Measurements from ENCODE around the gene TMUB2.

The TMUB2 gene

GRCh38 chr17:44159519-44160210 is 27.1 kb upstream of the TMUB2 start:
- Histone ChIP-seq H3K27me3 (ENCODE audit: control insufficient read depth, insufficient read depth, low read length) (no peaks in the 10 kb centered on the region), H3K4me1 (ENCODE audit: control insufficient read depth, insufficient read depth, low read length) (no peaks in the 10 kb centered on the region), H3K36me3 (ENCODE audit: control insufficient read depth, insufficient read depth, low read length) (no peaks in the 10 kb centered on the region), H3K9me3 (ENCODE audit: control insufficient read depth, low read length) (no peaks in the 10 kb centered on the region), H3K4me3 (ENCODE audit: low read length) (no peak overlapping the region), H3K9ac (ENCODE audit: low read length) (no peak overlapping the region)

- Histone ChIP-seq H3K9me3 (ENCODE audit: control insufficient read depth, low read length) (no peaks in the 10 kb centered on the region), H3K36me3 (ENCODE audit: control insufficient read depth, insufficient read depth, low read length) (no peaks in the 10 kb centered on the region), H3K9ac (ENCODE audit: low read length) (no peak overlapping the region), H3K4me1 (ENCODE audit: control insufficient read depth, insufficient read depth, low read length) (peaks cover 11% of the 10 kb centered on the region), H3K4me3 (ENCODE audit: low read length) (no peak overlapping the region), H3K27me3 (ENCODE audit: control insufficient read depth, insufficient read depth, low read length) (no peaks in the 10 kb centered on the region)
Observed at GRCh38 chr17:44164476-44164875, 22.3 kb upstream of the TMUB2 start.

- Histone ChIP-seq H3K4me3 (ENCODE audit: low read length) (no peak overlapping the region), H3K9ac (ENCODE audit: low read length) (no peak overlapping the region), H3K27me3 (ENCODE audit: control insufficient read depth, insufficient read depth, low read length) (peaks cover 12% of the 10 kb centered on the region), H3K4me1 (ENCODE audit: control insufficient read depth, insufficient read depth, low read length) (peaks cover 17% of the 10 kb centered on the region), H3K36me3 (ENCODE audit: control insufficient read depth, insufficient read depth, low read length) (no peaks in the 10 kb centered on the region), H3K9me3 (ENCODE audit: control insufficient read depth, low read length) (no peaks in the 10 kb centered on the region)
Observed at GRCh38 chr17:44167181-44167861, 19.5 kb upstream of the TMUB2 start.

- H3K9ac ChIP-seq (ENCODE audit: low read length): no peak overlapping the region
- H3K9me3 ChIP-seq (ENCODE audit: control insufficient read depth, low read length): no peaks in the 10 kb centered on the region
- no peak overlapping the region for H3K4me3 ChIP-seq (ENCODE audit: low read length)
- peaks cover 12% of the 10 kb centered on the region for H3K27me3 ChIP-seq (ENCODE audit: control insufficient read depth, insufficient read depth, low read length)
- H3K36me3 ChIP-seq (ENCODE audit: control insufficient read depth, insufficient read depth, low read length): no peaks in the 10 kb centered on the region
- H3K4me1 ChIP-seq (ENCODE audit: control insufficient read depth, insufficient read depth, low read length): peaks cover 17% of the 10 kb centered on the region
Observed at GRCh38 chr17:44170135-44170498, 16.7 kb upstream of the TMUB2 start.

GRCh38 chr17:44170499-44171201 is 16.1 kb upstream of the TMUB2 start, which contains the start of gene ASB16:
Gene ASB16 (plus strand): TSS chr17:44170704. CDS start chr17:44170790, 86 bp downstream.
- Histone ChIP-seq H3K4me3 (ENCODE audit: low read length) (no peak within 1 kb of the TSS), H3K9me3 (ENCODE audit: control insufficient read depth, low read length) (no peaks in the 10 kb centered on the region), H3K36me3 (ENCODE audit: control insufficient read depth, insufficient read depth, low read length) (no peaks in the 10 kb centered on the region), H3K4me1 (ENCODE audit: control insufficient read depth, insufficient read depth, low read length) (peaks cover 17% of the 10 kb centered on the region), H3K27me3 (ENCODE audit: control insufficient read depth, insufficient read depth, low read length) (peaks cover 12% of the 10 kb centered on the region), H3K9ac (ENCODE audit: low read length) (no peak within 1 kb of the TSS)

- Histone ChIP-seq H3K4me1 (ENCODE audit: control insufficient read depth, insufficient read depth, low read length) (peaks cover 17% of the 10 kb centered on the region), H3K9ac (ENCODE audit: low read length) (no peak overlapping the region), H3K9me3 (ENCODE audit: control insufficient read depth, low read length) (no peaks in the 10 kb centered on the region), H3K36me3 (ENCODE audit: control insufficient read depth, insufficient read depth, low read length) (no peaks in the 10 kb centered on the region), H3K4me3 (ENCODE audit: low read length) (no peak overlapping the region), H3K27me3 (ENCODE audit: control insufficient read depth, insufficient read depth, low read length) (peaks cover 12% of the 10 kb centered on the region)
Observed at GRCh38 chr17:44171931-44172455, 14.8 kb upstream of the TMUB2 start.

- H3K4me1 ChIP-seq (ENCODE audit: control insufficient read depth, insufficient read depth, low read length): peaks cover 6% of the 10 kb centered on the region
- no peaks in the 10 kb centered on the region for H3K36me3 ChIP-seq (ENCODE audit: control insufficient read depth, insufficient read depth, low read length)
- H3K27me3 ChIP-seq (ENCODE audit: control insufficient read depth, insufficient read depth, low read length): peaks cover 12% of the 10 kb centered on the region
- H3K9me3 ChIP-seq (ENCODE audit: control insufficient read depth, low read length): no peaks in the 10 kb centered on the region
- no peak overlapping the region for H3K4me3 ChIP-seq (ENCODE audit: low read length)
- H3K9ac ChIP-seq (ENCODE audit: low read length): no peak overlapping the region
Observed at GRCh38 chr17:44174427-44174826, 12.3 kb upstream of the TMUB2 start.

- Histone ChIP-seq H3K9me3 (ENCODE audit: control insufficient read depth, low read length) (no peaks in the 10 kb centered on the region), H3K9ac (ENCODE audit: low read length) (no peak overlapping the region)
Observed at GRCh38 chr17:44176257-44176656, 10.5 kb upstream of the TMUB2 start.

GRCh38 chr17:44176671-44177501 is 9.9 kb upstream of the TMUB2 start:
- H3K4me1 ChIP-seq (ENCODE audit: control insufficient read depth, insufficient read depth, low read length): no peaks in the 10 kb centered on the region
- H3K9me3 ChIP-seq (ENCODE audit: control insufficient read depth, low read length): no peaks in the 10 kb centered on the region
- no peaks in the 10 kb centered on the region for H3K36me3 ChIP-seq (ENCODE audit: control insufficient read depth, insufficient read depth, low read length)
- no peak overlapping the region for H3K9ac ChIP-seq (ENCODE audit: low read length)
- no peaks in the 10 kb centered on the region for H3K27me3 ChIP-seq (ENCODE audit: control insufficient read depth, insufficient read depth, low read length)
- H3K4me3 ChIP-seq (ENCODE audit: low read length): no peak overlapping the region

More at GRCh38 chr17:44176257-44176656, 10.5 kb upstream of the TMUB2 start:
- H3K27me3 ChIP-seq (ENCODE audit: control insufficient read depth, insufficient read depth, low read length): no peaks in the 10 kb centered on the region
- no peaks in the 10 kb centered on the region for H3K36me3 ChIP-seq (ENCODE audit: control insufficient read depth, insufficient read depth, low read length)
- no peak overlapping the region for H3K4me3 ChIP-seq (ENCODE audit: low read length)
- no peaks in the 10 kb centered on the region for H3K4me1 ChIP-seq (ENCODE audit: control insufficient read depth, insufficient read depth, low read length)

- Histone ChIP-seq H3K9me3 (ENCODE audit: control insufficient read depth, low read length) (no peaks in the 10 kb centered on the region), H3K27me3 (ENCODE audit: control insufficient read depth, insufficient read depth, low read length) (no peaks in the 10 kb centered on the region), H3K4me1 (ENCODE audit: control insufficient read depth, insufficient read depth, low read length) (no peaks in the 10 kb centered on the region), H3K4me3 (ENCODE audit: low read length) (no peak overlapping the region), H3K9ac (ENCODE audit: low read length) (no peak overlapping the region), H3K36me3 (ENCODE audit: control insufficient read depth, insufficient read depth, low read length) (no peaks in the 10 kb centered on the region)
Observed at GRCh38 chr17:44177640-44178039, 9.1 kb upstream of the TMUB2 start.

- Histone ChIP-seq H3K36me3 (ENCODE audit: control insufficient read depth, insufficient read depth, low read length) (no peaks in the 10 kb centered on the region), H3K9ac (ENCODE audit: low read length) (no peak overlapping the region), H3K9me3 (ENCODE audit: control insufficient read depth, low read length) (no peaks in the 10 kb centered on the region), H3K27me3 (ENCODE audit: control insufficient read depth, insufficient read depth, low read length) (no peaks in the 10 kb centered on the region), H3K4me3 (ENCODE audit: low read length) (no peak overlapping the region), H3K4me1 (ENCODE audit: control insufficient read depth, insufficient read depth, low read length) (no peaks in the 10 kb centered on the region)
Observed at GRCh38 chr17:44178133-44178532, 8.6 kb upstream of the TMUB2 start.

Measured in mucosa of stomach (tissue), 1 donor.